Left ventricle myocardium inferior (tissue), 1 donor: ENCODE measurements around the gene SNX13. TPM values are rescaled to one million over a fixed set of nuclear protein-coding genes. Genes with fewer than 3 reads are reported as not detected.
"Not testable (repeated sequence)": the region's sequence is repeated elsewhere in the genome, so short reads cannot be mapped to it uniquely, and the experiment has no call there.

Experiments
- DNase-seq: peaks from one replicate; pipeline ENCODE4 v3.0.0-alpha.2; 2020
- H3K27ac ChIP-seq: fragments of 200-600 bp; replicated peaks from 2 replicates; pipeline ENCODE4 v1.8.0; 2021
- H3K27me3 ChIP-seq: fragments of 200-600 bp; 2 replicates; pipeline ENCODE4 v1.8.0; 2021; ENCODE audit warnings: low read depth
- H3K36me3 ChIP-seq: fragments of 200-600 bp; 2 replicates; pipeline ENCODE4 v1.8.0; 2021
- H3K4me1 ChIP-seq: fragments of 200-600 bp; 2 replicates; pipeline ENCODE4 v1.8.0; 2021
- H3K4me3 ChIP-seq: fragments of 200-600 bp; 2 replicates; pipeline ENCODE4 v1.8.0; 2021; ENCODE audit warnings: mild to moderate bottlenecking, moderate library complexity
- H3K9me3 ChIP-seq: fragments of 200-600 bp; replicated peaks from 2 replicates; pipeline ENCODE4 v1.8.0; 2021
- CTCF ChIP-seq: fragments of 200-600 bp; IDR thresholded peaks from 2 replicates; pipeline ENCODE4 v1.8.0; 2021; ENCODE audit warnings: antibody characterized with exemption, mild to moderate bottlenecking, borderline replicate concordance
- intact Hi-C: fragments of 100-400 bp; cut with micrococcal nuclease; formaldehyde crosslinking; loops from one replicate; pipeline ENCODE4 v1.11.0; 2022
- total RNA-seq: library from RNA; stranded (reverse); fragmentation: NEBNext Ultra II Directional; extraction: Animal tissue kit (Norgen Biotek cat#: 25700); gene quantifications from one replicate; pipeline ENCODE4 v1.2.1, GENCODE V29; 2021
- donor health status: DM: no; HTN: yes; CAD: no; lungs with severe emphysema.

The SNX13 gene
- total RNA-seq, 1 donor from 2014 or later = 42.2 TPM

DNA sequence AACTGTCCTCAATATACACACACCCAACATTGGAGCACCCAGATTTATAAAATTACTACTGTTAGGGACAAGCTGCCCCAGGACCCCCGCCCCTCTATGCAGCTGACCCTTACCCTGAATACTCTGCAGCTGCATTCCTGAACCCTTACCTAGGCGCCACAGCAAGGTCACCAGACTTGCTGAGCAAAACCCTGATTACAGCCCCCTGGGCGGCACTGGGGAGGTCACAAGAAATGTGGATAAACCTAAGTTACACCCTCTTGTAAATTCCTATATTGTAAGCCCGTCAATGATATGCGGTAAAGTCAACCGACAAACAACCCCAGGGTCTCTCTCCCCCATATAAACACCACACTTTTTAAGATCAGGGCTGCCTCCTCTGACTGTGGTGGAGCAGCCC lies 25.1 kb downstream of the SNX13 start:
- Histone ChIP-seq H3K4me3 (no peak overlapping the region), H3K27me3 (no peaks in the 10 kb centered on the region), H3K4me1 (peaks cover 43% of the 10 kb centered on the region), H3K36me3 (no peaks in the 10 kb centered on the region), H3K9me3 (peaks cover 25% of the 10 kb centered on the region), H3K27ac (no peak overlapping the region)
- TF ChIP-seq CTCF = no peak
- no peak for DNase-seq
- intact Hi-C loops = no loop called here

- Histone ChIP-seq H3K27ac (no peak overlapping the region), H3K4me1 (peaks cover 49% of the 10 kb centered on the region), H3K9me3 (peaks cover 26% of the 10 kb centered on the region), H3K27me3 (no peaks in the 10 kb centered on the region), H3K36me3 (no peaks in the 10 kb centered on the region), H3K4me3 (no peak overlapping the region)
- intact Hi-C loops = no loop called here
- TF ChIP-seq CTCF = no peak
- DNase-seq = no peak
Measured at GRCh38 chr7:17913250-17913649, 27.0 kb downstream of the SNX13 start.

GRCh38 chr7:17912536-17913235 lies 27.6 kb downstream of the SNX13 start:
- TF ChIP-seq CTCF = no peak

DNA sequence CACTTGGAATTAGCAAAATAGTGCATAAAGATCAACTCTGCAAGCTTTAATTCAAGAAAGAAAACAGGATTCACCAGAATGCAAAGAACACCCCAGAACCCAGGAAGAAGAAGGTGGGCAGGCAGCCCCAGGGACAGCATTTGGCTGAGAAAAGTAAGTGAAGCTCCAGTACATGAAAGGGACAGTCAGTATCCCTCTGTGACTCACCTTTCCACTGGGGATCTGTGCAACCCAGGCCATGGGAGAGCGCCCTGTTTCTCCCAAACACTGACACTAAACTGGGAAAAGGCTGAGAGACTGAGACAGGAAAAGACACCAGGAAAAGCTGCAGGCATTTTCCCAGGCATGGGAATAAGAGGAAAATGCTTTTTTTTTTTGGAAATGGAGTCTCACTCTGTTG lies 28.2 kb downstream of the SNX13 start:
- peaks cover 59% of the 10 kb centered on the region for H3K4me1 ChIP-seq
- intact Hi-C loops = no loop called here
- no peaks in the 10 kb centered on the region for H3K36me3 ChIP-seq
- no peak for DNase-seq
- no peaks in the 10 kb centered on the region for H3K27me3 ChIP-seq
- no peak overlapping the region for H3K27ac ChIP-seq
- peaks cover 14% of the 10 kb centered on the region for H3K9me3 ChIP-seq
- TF ChIP-seq CTCF = no peak
- no peak overlapping the region for H3K4me3 ChIP-seq

More at GRCh38 chr7:17912536-17913235, 27.6 kb downstream of the SNX13 start:
- H3K27me3 ChIP-seq = no peaks in the 10 kb centered on the region
- intact Hi-C loops = no loop called here
- H3K36me3 ChIP-seq = no peaks in the 10 kb centered on the region
- H3K4me1 ChIP-seq = peaks cover 53% of the 10 kb centered on the region
- H3K4me3 ChIP-seq = no peak overlapping the region
- H3K9me3 ChIP-seq = peaks cover 20% of the 10 kb centered on the region
- DNase-seq = no peak
- no peak overlapping the region for H3K27ac ChIP-seq

- peaks cover 52% of the 10 kb centered on the region for H3K4me1 ChIP-seq
- TF ChIP-seq CTCF = no peak
- DNase-seq = no peak
- H3K36me3 ChIP-seq = no peaks in the 10 kb centered on the region
- H3K9me3 ChIP-seq = peaks cover 5% of the 10 kb centered on the region
- no peak overlapping the region for H3K27ac ChIP-seq
- no peak overlapping the region for H3K4me3 ChIP-seq
- H3K27me3 ChIP-seq = no peaks in the 10 kb centered on the region
- intact Hi-C loops = no loop called here
Measured at GRCh38 chr7:17910377-17910776, 29.9 kb downstream of the SNX13 start.

DNA sequence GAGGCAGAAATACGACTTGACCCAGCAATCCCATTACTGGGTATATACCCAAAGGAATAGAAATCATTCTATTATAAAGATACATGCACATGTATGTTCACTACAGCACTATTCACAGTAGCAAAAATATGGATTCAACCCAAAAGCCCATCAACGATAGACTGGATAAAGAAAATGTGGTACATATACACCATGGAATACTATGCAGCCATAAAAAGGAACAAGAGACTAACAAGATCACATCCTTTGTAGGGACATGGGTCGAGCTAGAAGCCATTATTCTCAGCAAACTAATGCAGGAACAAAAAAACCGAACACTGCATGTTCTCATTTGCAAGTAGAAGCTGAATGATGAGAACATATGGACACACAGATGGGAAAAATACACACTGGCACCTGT lies 31.0 kb downstream of the SNX13 start:
- peaks cover 51% of the 10 kb centered on the region for H3K4me1 ChIP-seq
- H3K4me3 ChIP-seq, intact Hi-C loops, H3K36me3 ChIP-seq, DNase-seq, H3K27ac ChIP-seq, H3K9me3 ChIP-seq, H3K27me3 ChIP-seq: not testable (repeated sequence)
